HG03108 (cell line): Measurements from ENCODE around the gene PELO.
A peak's percentile ranks its signal among the peaks of the same experiment; 100 is the strongest.

Source experiments
- ATAC-seq: cut with Tn5 transposase; IDR thresholded peaks from one replicate; pipeline ENCODE4 v1.9.1; 2021; ENCODE audit warnings: moderate library complexity; ENCODE audit not compliant: unreplicated experiment

The PELO gene

GRCh38 chr5:52771343-52772039, 16.2 kb upstream of the PELO start:
- ATAC-seq, result peak; percentile 95

- ATAC-seq, result no peak
Measured at GRCh38 chr5:52772668-52773067, 15.0 kb upstream of the PELO start.

- no peak for ATAC-seq
Measured at GRCh38 chr5:52773342-52773741, 14.4 kb upstream of the PELO start.

- ATAC-seq, result no peak
Measured at GRCh38 chr5:52774005-52774410, 13.7 kb upstream of the PELO start.

DNA sequence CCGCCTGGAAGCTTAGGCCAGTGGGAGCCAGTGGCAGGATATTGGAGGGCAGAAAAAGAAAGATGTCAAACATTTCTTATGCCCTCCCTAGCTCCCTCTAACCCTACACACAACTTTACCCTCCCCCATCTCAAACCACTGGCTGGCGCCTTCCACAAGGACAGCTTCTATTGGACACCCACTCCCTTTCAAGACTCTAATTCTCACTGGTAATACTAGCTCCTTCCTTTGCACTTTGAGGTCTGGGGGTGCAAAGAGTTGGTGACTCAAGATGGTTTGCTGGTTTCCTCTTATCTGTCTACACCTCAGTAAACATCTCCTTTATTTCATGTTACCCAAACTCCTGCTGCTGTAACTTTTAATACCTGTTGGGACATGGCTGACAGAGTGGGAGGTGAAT, 11.6 kb upstream of the PELO start:
- ATAC-seq, result no peak

GRCh38 chr5:52777186-52777585, 10.5 kb upstream of the PELO start:
- ATAC-seq, result no peak

DNA sequence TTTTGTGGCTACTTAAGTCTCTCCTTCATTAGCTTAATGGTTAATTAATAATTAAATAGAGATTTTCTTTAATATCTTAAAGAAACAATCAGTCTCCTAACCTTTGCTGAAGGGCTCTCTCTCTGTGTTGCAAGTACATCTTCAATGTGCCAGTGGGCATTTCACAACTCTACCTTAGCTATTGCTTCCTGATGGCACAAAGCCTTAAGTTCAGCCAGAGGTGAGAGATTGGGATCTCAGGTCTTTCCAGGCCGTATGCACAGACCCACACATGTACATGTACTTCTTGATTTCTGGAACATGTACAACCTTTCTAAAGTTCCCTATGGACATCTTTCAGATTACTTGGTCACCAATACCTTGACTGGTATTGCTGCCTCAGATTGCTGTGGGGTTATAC, 8.9 kb upstream of the PELO start:
- ATAC-seq, result no peak

- ATAC-seq, result no peak
Measured at GRCh38 chr5:52779213-52779612, 8.5 kb upstream of the PELO start.

DNA sequence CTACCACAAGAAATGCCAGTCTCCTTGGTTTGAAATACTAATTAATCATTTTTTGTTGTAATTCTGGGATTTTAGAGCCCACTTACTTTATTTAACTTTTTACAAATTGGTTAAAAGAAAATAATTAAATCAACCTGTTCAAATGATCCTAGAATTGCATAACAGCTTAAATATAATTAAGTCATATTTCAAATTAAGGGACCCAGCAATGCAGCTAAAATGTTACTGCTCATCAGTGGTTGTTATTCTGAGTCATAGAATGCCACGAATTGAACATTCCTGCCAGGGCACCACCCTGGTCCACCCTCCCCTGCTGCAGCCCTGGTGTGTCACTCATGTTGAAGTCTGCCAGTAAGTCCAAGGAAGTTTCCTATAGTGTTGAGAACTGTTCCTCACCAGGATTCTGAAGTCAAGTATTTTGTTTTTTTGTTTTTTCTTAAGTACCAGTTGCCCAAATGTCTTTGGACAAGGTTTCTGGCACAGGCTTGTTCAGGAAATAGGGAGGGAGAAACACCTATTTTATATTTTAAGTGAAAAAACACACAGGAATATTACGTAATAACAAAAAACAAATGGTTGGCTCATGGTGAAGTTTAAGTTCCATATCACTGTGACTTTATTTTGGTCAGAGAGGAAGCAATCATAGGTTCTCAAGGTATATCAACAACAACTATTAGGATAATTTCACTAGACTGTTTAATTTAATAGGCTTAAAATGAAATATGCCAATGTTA, 4.3 kb upstream of the PELO start:
- no peak for ATAC-seq

- ATAC-seq, result no peak
Measured at GRCh38 chr5:52784737-52785136, 3.0 kb upstream of the PELO start.

DNA sequence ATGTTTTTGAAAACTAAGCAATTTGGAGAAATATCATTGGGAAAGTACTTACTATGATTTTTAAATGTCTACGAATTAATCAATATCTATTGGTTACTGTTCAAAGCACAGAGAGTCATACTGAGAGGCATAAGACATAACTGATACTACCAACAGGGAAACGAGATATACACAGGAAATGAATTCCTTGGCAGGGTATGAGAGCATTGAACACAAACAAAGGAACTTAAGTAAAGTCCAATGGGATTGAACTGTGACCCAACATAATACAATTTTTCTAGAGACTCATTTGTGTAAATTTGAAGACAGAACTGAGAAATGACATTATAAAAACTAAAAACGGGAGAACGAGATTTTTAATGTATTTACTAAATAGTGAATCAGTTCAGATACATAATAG, 1.3 kb upstream of the PELO start:
- ATAC-seq, result no peak

DNA sequence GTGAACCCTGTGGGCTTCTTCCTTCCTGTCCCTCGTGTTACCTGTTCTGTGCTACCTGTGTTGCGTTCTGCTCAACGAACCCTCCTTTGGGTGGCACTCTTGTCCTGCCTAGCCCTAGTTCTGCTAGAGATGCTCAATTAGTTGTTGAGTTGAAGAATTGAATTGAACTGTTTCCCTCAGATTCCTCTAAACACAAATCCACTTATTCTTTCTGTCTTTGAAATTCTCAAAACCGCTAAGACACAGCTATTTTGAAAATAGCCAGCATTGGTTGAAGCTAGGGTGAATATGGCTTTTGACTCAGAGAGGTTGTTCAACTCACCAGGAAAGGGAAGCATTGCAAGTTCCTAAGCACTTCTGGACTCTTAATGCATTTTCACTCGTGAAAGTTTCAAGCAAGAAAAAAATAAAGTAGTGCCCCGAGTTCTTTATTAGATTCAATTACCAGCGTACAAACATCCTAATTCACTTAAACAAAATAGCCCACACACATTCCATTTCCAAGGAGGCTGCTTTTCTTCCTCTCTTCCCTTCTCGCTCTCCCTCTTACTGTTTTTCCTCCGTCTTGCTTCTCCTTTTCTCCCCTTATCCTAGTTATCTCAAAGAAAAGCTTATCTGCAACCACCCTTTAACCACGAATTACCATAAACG, 642 bp upstream of the PELO start:
- ATAC-seq, result no peak

GRCh38 chr5:52788505-52788821, 747 bp downstream of the PELO start:
- no peak for ATAC-seq

DNA sequence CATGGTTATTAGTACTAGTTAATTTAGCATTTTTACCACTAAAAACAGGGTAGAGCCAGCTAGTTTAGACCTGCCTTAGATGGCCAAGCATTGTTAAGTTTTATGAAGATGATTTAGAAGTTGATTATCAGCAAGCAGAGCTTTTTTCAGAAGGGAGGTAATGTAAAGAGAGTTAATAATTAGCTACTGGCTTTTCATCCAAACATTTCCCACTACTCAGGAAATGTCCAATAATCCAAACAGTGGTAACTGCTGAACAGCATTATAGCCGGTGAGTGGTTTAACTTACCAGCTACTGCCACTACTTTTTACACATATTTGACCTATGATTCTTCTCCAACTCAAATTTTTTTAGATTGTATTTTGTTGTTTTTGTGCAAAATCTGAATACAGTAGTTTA, 1.7 kb downstream of the PELO start:
- ATAC-seq, result no peak

GRCh38 chr5:52789851-52790250, 2.1 kb downstream of the PELO start:
- no peak for ATAC-seq

- no peak for ATAC-seq
Measured at GRCh38 chr5:52791366-52791765, 3.6 kb downstream of the PELO start.

GRCh38 chr5:52794519-52794918, 6.8 kb downstream of the PELO start:
- no peak for ATAC-seq

DNA sequence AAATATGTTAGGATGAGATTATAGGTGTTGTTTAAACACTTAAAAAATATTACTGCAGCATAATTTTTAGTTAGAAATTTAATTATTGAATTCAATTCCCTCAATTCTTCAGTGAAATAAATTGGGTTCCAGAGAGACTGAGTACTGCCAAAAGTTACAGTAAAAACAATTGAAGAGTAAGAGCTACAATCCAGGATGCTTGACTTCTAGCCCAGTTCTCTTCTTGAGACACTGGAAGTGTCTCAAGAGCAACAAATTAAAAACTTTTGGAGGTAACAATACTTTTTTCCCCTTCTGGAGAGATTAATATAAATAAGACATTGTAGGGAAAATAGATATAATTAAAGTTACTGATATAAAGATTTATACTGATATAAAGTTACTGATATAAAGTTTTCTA, 8.3 kb downstream of the PELO start:
- no peak for ATAC-seq

- ATAC-seq, result no peak
Measured at GRCh38 chr5:52796516-52797103, 8.9 kb downstream of the PELO start.

DNA sequence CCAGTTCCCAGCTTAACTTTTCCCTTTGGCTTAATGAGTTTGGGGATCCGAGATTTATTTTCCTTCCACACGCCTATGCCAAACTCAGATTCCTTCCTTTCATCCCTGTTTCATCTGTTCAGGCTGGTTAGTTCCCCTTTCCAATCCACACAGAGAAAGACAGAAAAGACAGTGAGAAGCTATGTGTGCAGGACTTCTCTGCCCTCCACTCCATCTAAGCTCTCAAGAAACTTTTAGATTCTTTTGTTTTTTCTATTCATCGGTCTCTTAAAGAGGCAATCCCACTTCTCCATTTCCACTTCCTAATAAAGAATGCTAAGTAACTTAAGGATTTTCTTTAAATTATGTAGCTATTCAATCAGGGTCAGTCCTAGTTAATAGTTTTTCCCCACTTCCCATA, 11.2 kb downstream of the PELO start:
- ATAC-seq, result no peak

DNA sequence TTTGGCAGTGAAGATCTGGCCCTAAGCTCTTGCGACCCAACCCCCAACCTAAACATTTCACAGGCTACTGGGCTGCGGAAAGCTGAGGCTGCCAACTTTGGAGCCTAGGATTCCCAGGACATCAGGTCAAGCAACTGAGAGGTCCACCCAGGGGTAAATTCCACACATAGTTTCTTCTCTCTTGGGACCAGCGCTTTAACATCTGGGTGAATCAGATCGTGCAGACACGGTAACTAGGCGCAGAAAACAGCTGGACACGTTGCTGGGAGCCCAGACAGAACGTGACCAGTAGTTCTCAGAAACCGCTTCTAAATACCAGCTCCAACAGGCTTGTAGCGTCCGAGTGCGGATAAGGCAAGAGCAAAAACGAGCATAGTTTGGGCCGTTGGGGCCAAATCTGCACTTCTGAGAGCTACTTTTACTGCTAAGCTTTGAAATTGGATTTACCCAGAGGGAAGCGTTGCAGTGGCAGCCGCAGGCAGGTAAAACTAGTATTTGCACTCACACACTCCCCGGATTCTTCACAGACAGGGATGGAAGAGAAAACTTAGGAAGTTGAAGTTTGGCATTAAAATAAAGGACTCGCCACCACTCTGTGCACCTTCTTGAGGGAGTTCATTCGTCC, 11.8 kb downstream of the PELO start:
- peak; percentile 13 for ATAC-seq

- peak; percentile 85 for ATAC-seq
Measured at GRCh38 chr5:52799983-52800393, 12.3 kb downstream of the PELO start.
